Motor neuron (in vitro differentiated cells): ENCODE measurements around the gene EVPL. TPM values are rescaled to one million over a fixed set of nuclear protein-coding genes. Genes with fewer than 3 reads are reported as not detected.
"Not testable (repeated sequence)": the region's sequence is repeated elsewhere in the genome, so short reads cannot be mapped to it uniquely, and the experiment has no call there.

Source experiments
- ATAC-seq, 8 experiments: fragments of 200-7000 bp; cut with Tn5 transposase; replicated peaks in 6 of 8; 2 replicates each; pipeline ENCODE4 v1.8.0; 2021; ENCODE audit warnings: mild to moderate bottlenecking in 8 of 8, moderate library complexity in 8 of 8
- H3K27ac ChIP-seq, 2 donors: fragments of 250-450 bp; sonication (Bioruptor Pico); 2 replicates each; pipeline ENCODE4 v1.9.0; 2021; ENCODE audit warnings: antibody characterized with exemption in 2 of 2, mild to moderate bottlenecking in 2 of 2, moderate library complexity in 1 of 2
- H3K4me1 ChIP-seq, 2 donors: fragments of 250-450 bp; sonication (Bioruptor Pico); replicated peaks in 1 of 2; 2 replicates each; pipeline ENCODE4 v1.6.1; 2021; ENCODE audit warnings: antibody characterized with exemption in 2 of 2, mild to moderate bottlenecking in 2 of 2, moderate library complexity in 1 of 2
- H3K4me3 ChIP-seq, 5 donors: fragments of 250-450 bp; sonication (Bioruptor Pico); 2 replicates each; pipeline ENCODE4 v1.9.0; 2021; ENCODE audit warnings: antibody characterized with exemption in 5 of 5, mild to moderate bottlenecking in 5 of 5, moderate library complexity in 4 of 5
- WGBS, 10 experiments: fragments of 450-650 bp; shearing (Covaris generic); methylation state at CpG; one replicate each; pipeline ENCODE4 v1.0.0; 2022; 5-methylcytosine and 5-hydroxymethylcytosine counted together
- in situ Hi-C, 9 experiments: fragments of 400-800 bp; cut with MboI; loops; one replicate each; pipeline ENCODE4 v1.15.0; 2021; ENCODE audit warnings: low sequenced_read_pairs in 9 of 9, low pct_unique_long_range_greater_than_20kb in 2 of 9; ENCODE audit not compliant: unreplicated experiment in 9 of 9
- total RNA-seq, 8 experiments: library from RNA; unstranded; fragments of 300-600 nt; gene quantifications; 2 replicates each; pipeline versions ENCODE4 v1.2.3 to v1.2.4, GENCODE V29; 2022

EVPL gene
- total RNA-seq, 8 experiments from 2014 or later = 0.05 to 1.0 (median 0.59) TPM; not detected in 1

DNA sequence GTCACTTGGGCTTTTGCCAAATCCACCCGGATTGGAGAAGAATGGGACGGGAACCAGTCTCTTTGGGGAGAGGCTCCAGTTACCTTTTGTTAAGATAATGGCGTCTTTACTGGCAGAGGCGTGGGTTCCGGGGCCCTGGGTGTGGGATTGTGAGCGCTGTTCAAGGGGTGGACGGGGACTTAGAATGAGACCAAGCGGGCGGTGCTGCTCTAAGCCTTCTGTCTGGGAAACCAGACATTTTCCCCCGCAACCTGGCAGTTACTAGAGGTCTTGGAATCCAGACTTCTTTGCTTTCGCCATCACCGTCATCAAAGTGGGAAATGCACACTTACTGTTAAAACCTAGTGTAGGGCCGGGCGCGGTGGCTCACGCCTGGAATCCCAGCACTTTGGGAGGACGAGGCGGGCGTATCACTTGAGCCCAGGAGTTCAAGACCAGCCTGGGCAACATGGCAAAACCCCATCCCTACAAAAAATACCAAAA, 47.4 kb downstream of the EVPL start:
- ATAC-seq = peak in 7 of 8 experiments; percentile 10 to 40 (median 32)
- in situ Hi-C loops = no loop called here

DNA sequence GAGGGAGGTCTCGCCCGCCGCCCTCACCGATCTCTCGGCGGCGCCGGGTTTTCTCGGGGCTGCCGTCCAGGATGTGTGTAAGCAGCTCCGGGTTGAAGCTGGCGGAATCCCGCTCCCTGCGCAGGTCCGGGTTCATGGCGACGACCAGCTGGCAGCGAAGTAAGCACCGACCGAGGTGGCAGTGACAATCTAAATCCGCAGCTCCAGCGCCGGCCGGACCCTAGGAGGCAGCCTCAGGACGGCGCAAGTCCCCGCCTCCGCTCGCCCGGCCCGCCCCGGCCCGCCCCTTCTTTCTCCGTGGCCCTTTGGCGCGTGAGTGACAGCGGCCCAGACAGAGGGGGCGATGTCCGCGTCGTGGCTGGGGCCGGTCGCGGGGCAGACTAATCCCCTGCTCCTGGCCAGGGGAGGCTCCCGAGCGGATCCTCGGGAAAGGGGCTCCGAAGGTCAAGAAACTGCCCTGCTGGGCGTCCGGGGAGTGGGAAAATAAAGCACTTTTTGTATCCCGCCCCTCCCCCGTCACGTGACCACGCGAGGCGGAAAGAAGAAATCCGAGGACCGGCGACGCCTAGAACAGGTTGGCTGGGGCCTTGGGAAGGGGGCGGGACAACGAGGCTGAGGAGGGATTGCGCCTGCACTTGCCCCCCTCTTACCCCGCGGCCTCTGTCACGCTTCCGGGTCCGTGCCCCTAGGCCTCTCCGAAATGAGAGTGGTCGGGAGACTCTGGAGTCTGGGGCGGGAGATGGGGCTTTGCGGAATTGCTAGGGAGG, 48.0 kb downstream of the EVPL start, which contains the start of the genes ACOX1 and TEN1:
ACOX1 (minus strand) TSS at position 229 of the 767 bp plus-strand sequence; CDS start at position 136, 93 bp downstream.
TEN1 (plus strand) TSS at position 303 of the 767 bp plus-strand sequence. CDS start 6,953 bp downstream, outside the sequence.
- peak; percentile 57 to 94 (median 91) for ATAC-seq
- Histone ChIP-seq H3K4me1 (peaks cover 24 to 32% of the 10 kb centered on the region in 2 donors), H3K27ac (peak within 1 kb of the TSS; percentile 99), H3K4me3 (peak within 1 kb of the TSS; percentile 53 to 87 (median 80))
- in situ Hi-C loops = no loop called here
- 0% methylated on average over 1 to 8 of the region's 72 CpGs; no CpG with 5 or more reads in 6 of the 10 experiments for WGBS, 10 experiments

More for the DNA sequence above, 47.4 kb downstream of the EVPL start:
- 5 to 25% (median 20%) methylated on average over 1 to 10 of the region's 19 CpGs; no CpG with 5 or more reads in 5 of the 10 experiments for WGBS, 10 experiments
- Histone ChIP-seq H3K27ac (peak overlapping the region; percentile 99), H3K4me3 (peak overlapping the region; percentile 53 to 87 (median 80)), H3K4me1 (peaks cover 24 to 32% of the 10 kb centered on the region in 2 donors)

DNA sequence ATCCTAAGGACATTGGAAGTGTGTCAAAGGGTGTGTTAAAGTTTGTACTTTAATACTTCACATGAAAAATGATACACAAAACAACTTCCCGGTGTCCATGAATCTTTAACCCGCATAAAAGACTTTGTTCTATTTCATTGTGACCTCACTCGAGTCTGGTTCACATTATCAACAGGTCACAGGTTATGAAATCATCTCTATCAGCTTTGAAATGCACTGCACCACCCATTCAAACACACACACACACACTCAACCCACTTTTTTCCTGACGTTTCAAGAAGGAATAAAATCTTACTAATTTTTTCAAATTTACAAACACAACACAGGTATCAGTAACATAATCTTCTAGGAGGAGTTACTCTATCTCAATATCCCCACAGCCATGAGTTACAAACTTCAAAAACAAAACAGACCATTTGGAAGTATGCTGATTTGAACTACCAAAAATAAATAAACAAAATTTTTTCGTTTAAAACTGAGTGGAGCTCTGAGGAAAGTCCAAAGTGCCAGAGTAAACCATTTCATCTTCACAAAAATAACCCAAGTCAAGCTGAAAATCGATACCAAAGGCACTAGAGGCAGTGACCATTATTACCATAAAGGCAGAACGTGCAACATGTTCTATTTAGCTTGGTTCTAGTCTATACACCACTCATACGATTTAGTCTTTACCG, 50.8 kb downstream of the EVPL start:
- WGBS, 10 experiments = 0 to 88% (median 71%) methylated on average over 4 to 9 of the region's 9 CpGs
- no peak for ATAC-seq

DNA sequence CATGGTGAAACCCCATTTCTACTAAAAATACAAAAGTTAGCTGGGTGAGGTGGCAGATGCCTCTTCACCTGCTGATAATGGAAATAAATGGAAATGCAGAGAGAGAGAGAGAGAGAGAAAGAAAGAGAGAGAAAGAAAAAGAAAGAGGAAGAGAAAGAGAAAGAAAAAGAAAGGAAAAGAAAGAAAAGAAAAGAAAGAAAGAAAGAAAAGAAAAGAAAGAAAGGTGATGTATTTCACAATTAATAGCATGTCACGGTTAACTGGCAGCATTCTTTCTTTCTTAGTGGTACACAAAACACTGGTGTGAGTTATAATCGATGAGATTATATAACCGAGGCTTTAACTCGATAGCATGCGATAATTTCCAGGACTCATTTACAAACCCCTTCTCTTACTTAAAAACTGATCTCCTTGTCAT, 51.3 kb downstream of the EVPL start:
- no peak overlapping the region for H3K4me3 ChIP-seq
- H3K4me1 ChIP-seq = peaks cover 9 to 19% of the 10 kb centered on the region in 2 donors
- ATAC-seq = no peak
- WGBS, 10 experiments = 14 to 100% (median 86%) methylated on average over 1 to 5 of the region's 5 CpGs; no CpG with 5 or more reads in 1 of the 10 experiments
- in situ Hi-C loops = no loop called here
- no peak overlapping the region for H3K27ac ChIP-seq

More for the DNA sequence above, 50.8 kb downstream of the EVPL start:
- H3K4me3 ChIP-seq = no peak overlapping the region
- no peak overlapping the region for H3K27ac ChIP-seq
- in situ Hi-C loops = no loop called here
- H3K4me1 ChIP-seq = peaks cover 9 to 19% of the 10 kb centered on the region in 2 donors

DNA sequence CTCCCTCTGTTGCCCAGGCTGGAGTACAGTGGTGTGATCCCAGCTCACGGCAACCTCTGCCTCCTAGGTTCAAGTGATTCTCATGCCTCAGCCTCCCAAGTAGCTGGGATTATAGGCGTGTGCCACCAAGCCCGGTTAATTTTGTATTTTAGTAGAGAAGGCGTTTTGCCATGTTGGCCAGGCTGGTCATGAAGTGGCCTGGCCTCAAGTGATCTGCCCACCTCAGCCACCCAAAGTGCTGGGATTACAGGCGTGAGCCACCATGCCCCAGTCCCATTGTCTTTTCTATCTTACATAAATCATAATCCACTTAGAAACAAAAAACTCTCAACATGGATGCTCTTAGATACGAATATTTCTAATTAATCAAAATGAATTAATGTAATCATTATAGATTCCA, 51.9 kb downstream of the EVPL start:
- H3K4me3 ChIP-seq, in situ Hi-C loops, H3K27ac ChIP-seq, ATAC-seq: not testable (repeated sequence)
- WGBS, 10 experiments = 60 to 100% (median 100%) methylated on average over 1 to 6 of the region's 6 CpGs; no CpG with 5 or more reads in 2 of the 10 experiments
- peaks cover 7 to 16% of the 10 kb centered on the region in 2 donors for H3K4me1 ChIP-seq

DNA sequence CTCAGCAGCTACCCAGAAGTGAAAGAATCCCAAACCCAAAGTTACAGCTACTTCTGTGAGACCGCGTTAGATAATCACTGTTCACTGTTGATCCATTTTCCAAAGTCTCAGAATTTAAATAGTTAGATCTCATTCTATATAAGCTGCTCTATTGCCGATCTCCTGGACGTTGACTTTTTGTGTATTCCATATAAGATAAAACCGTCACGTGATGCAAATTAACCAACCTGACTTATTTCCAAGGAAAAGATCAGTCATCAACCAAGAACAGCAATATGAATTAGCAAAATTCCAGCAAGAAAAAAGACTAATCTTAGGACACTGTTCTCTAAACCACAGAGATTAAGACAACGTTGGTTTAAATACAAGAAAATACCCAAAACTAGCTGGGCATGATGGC, 56.5 kb downstream of the EVPL start:
- H3K4me3 ChIP-seq = no peak overlapping the region
- no peaks in the 10 kb centered on the region for H3K4me1 ChIP-seq
- no peak for ATAC-seq
- in situ Hi-C loops = no loop called here
- 69 to 100% (median 93%) methylated on average over 2 to 7 of the region's 7 CpGs for WGBS, 10 experiments
- no peak overlapping the region for H3K27ac ChIP-seq

DNA sequence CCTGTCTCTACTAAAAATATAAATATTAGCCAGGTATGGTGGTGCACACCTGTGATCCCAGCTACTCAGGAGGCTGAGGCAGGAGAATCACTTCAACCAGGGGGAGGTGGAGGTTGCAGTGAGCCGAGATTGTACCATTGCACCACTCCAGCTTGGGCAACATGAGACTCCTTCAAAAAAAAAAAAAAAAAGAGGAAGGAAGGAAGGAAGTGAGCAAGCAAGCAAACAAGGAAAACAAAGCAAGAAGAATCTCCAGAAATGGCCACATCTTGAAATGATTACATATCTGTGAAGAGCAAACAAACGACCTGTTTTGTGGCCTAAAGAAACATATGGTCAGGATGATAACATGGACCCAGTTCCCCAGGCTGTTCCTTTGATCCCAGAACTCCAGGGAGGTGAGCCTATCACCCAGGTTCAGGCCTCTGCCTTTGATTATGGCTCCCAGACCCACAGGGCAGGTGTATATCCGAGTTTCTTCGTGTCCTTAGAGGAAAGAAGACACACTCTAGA, 57.0 kb downstream of the EVPL start:
- Histone ChIP-seq H3K4me3 (no peak overlapping the region), H3K4me1 (no peaks in the 10 kb centered on the region), H3K27ac (no peak overlapping the region)
- in situ Hi-C loops = no loop called here
- 20 to 100% (median 78%) methylated on average over 1 to 4 of the region's 4 CpGs for WGBS, 10 experiments
- no peak for ATAC-seq

DNA sequence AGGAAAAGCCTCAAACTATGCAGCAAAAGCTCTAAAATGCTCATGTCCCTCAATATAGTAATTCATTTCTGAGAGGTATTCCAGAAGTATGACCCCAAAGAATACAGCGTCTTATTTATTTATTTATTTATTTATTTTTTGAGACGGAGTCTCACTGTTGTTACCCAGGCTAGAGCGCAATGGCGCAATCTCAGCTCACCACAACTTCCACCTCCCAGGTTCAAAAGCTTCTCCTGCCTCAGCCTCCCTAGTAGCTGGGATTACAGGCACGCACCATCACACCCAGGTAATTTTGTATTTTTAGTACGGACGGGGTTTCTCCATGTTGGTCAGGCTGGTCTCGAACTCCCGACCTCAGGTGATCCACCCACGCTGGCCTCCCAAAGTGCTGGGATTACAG, 58.1 kb downstream of the EVPL start:
- H3K27ac ChIP-seq, H3K4me1 ChIP-seq, ATAC-seq, in situ Hi-C loops, H3K4me3 ChIP-seq: not testable (repeated sequence)
- 88 to 100% (median 96%) methylated on average over 1 to 7 of the region's 10 CpGs; no CpG with 5 or more reads in 2 of the 10 experiments for WGBS, 10 experiments

DNA sequence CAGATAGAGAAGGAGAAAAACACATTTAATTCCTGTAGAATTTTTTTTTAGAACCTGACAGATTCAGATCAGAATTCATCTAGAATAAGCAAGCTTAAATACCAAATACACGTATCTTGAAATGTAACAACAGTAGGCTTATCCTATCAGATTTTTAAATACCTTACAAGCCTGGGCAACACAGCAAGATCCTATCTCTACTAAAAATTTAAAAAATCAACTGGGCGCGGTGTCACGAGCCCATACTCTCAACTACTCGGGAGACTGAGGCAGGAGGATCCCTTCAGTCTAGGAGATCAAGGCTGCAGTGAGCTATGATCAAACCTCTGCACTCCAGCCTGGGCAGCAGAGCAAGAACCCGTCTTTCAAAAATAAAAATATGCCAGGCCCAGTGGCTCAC, 61.6 kb downstream of the EVPL start:
- 94 to 100% (median 99%) methylated on average over 1 to 5 of the region's 6 CpGs; no CpG with 5 or more reads in 1 of the 10 experiments for WGBS, 10 experiments
- in situ Hi-C loops = no loop called here
- H3K4me1 ChIP-seq = no peaks in the 10 kb centered on the region
- no peak overlapping the region for H3K27ac ChIP-seq
- no peak overlapping the region for H3K4me3 ChIP-seq
- ATAC-seq = no peak

DNA sequence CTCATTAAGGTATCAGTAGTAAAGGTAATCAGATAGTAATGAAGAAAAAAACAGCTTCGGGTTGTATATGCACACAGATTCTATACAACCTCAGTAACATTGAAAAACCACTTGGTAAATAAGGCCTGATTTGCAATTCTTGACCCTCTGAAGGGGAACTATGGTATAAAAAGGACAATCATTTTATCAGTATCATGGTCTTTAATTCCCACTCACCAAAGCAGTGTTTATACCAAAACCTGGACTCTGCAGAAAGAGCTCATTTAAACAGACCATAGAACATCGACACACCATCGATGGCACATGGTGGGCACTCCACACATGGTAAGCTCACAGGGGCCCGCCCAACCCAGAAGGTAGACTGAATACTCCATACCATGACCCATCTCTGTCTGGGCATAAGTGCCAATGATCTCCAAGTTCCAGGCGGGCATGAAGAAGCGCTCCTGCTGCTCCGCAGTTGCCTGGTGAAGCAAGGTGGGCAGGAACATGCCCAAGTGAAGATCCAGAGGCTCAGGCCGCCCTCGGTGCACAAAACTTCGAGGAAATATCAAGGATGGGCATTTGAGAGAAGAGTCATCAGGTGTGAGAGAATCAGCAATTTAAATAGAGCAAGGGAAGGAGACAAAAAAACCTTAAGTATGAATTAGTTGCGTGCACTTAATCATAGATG, 67.1 kb downstream of the EVPL start:
- no peak for ATAC-seq
- Histone ChIP-seq H3K27ac (no peak overlapping the region), H3K4me3 (no peak overlapping the region), H3K4me1 (no peaks in the 10 kb centered on the region)
- WGBS, 10 experiments = 83 to 100% (median 97%) methylated on average over 2 to 10 of the region's 11 CpGs
- in situ Hi-C loops = no loop called here

DNA sequence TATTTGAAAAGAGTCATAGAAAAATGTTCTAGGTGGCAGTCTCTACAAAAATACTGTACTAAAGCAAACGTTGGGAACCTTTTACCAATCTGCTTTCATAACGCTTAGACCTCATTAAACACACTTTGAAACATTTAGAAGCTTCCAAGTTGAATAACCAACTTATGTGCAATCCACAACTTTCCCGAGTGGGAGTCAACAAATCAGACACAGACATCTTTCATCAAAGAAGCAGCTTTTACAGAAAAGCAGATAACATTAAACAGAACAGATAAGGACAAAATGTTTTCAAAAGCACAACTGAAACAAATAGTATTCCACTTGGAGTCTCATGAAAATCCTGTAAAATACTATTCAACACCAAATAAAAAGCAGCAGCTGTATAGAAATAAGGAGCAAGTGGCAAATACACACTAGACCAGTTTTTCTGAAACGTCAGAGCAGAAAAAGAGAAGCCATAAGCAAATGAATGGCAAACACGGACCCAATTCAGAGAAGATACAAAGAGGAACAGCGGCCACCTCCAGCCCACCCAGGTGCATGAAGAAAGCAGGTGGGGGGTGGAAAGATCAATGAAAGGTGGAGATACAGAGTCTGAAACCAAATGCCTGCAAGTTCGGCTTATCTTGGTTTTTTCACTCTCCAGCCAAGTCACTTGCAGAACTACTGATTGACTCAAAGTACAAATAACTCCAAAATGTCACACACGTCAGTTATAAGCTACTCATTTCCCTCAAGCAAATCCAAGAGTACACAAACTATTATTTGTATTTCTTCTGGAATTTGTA, 67.9 kb downstream of the EVPL start:
- no peaks in the 10 kb centered on the region for H3K4me1 ChIP-seq
- no peak for ATAC-seq
- in situ Hi-C loops = no loop called here
- no peak overlapping the region for H3K27ac ChIP-seq
- WGBS, 10 experiments = 39 to 94% (median 64%) methylated on average over 1 to 8 of the region's 8 CpGs
- no peak overlapping the region for H3K4me3 ChIP-seq
